Prostate gland (tissue), 2 donors: ENCODE results near the gene ZMAT3.

Experiments used
- POLR2A ChIP-seq: fragments of 450-650 bp; IDR thresholded peaks from one replicate; pipeline ENCODE4 v1.6.1; 2016; ENCODE audit warnings: antibody characterized with exemption, mild to moderate bottlenecking
- POLR2AphosphoS5 ChIP-seq: sonication (generic); formaldehyde crosslinking; IDR thresholded peaks from one replicate; pipeline ENCODE4 v1.6.1; 2017; ENCODE audit warnings: antibody characterized with exemption
- TF ChIP-seq, protein P1 (sequence below), 4 experiments: fragments of 200-600 bp in 2 of 4; fragments of 450-650 bp in 2 of 4; sonication (generic) in 2 of 4; IDR thresholded peaks; 1 replicate in 3 of 4; 2 replicates in 1 of 4; pipeline ENCODE4 v1.5.1; 2016 to 2019; ENCODE audit warnings: antibody characterized with exemption in 4 of 4, mild to moderate bottlenecking in 2 of 4, moderate library complexity in 2 of 4

DNA sequence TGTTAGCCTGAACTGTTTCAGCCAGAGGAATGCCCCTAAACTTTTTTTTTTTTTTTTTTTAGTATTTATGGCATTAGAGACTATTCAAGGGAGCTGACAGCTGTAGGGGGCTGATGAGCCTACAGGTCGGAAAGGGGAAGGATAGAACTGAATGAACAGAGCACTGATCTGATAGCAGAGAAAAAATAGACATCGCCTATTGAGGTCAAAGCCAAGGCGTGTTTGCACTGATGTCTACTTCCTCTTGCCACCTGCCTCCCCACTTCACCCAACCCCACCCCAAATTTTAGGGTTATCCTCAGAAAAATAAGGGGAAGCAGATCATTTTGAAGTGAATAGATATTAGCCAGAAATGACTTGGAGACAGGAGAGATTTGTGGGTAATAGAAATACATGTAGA lies 3.0 kb upstream of the ZMAT3 start:
- TF ChIP-seq, protein P1, sequence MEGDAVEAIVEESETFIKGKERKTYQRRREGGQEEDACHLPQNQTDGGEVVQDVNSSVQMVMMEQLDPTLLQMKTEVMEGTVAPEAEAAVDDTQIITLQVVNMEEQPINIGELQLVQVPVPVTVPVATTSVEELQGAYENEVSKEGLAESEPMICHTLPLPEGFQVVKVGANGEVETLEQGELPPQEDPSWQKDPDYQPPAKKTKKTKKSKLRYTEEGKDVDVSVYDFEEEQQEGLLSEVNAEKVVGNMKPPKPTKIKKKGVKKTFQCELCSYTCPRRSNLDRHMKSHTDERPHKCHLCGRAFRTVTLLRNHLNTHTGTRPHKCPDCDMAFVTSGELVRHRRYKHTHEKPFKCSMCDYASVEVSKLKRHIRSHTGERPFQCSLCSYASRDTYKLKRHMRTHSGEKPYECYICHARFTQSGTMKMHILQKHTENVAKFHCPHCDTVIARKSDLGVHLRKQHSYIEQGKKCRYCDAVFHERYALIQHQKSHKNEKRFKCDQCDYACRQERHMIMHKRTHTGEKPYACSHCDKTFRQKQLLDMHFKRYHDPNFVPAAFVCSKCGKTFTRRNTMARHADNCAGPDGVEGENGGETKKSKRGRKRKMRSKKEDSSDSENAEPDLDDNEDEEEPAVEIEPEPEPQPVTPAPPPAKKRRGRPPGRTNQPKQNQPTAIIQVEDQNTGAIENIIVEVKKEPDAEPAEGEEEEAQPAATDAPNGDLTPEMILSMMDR (IDR thresholded peaks at IDR 0.05), result no peak
- TF ChIP-seq POLR2A, result no peak
- TF ChIP-seq POLR2AphosphoS5, result no peak
